Measurements from ENCODE around the gene ABCC3.
A peak's percentile ranks its signal among the peaks of the same experiment; 100 is the strongest.

Gene ABCC3

DNA sequence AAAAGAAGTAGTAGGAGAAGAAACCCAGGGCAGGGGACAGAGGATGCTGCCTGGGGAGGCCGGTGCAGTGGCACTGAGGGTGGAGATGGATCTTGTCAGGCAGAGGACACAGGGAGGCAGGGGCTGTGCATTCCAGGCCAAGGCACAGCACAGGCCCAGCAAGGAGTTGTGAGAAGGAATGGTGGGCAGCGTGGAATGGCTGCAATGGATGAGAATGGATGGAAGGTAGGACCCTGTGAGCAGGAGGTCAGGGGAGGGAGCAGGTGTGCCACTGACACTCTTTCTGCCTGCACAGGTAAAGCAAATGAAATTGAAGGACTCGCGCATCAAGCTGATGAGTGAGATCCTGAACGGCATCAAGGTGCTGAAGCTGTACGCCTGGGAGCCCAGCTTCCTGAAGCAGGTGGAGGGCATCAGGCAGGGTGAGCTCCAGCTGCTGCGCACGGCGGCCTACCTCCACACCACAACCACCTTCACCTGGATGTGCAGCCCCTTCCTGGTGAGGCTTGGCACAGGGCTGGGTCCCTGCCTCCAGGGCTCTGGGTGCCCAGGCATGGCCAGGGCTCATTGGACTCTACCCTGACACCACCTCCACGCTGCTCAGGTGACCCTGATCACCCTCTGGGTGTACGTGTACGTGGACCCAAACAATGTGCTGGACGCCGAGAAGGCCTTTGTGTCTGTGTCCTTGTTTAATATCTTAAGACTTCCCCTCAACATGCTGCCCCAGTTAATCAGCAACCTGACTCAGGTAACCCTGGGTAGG is 32.8 kb downstream of the ABCC3 start:
- DNase-seq = no peak

GRCh38 chr17:50668025-50668837 is 33.5 kb downstream of the ABCC3 start:
- DNase-seq = peak in 1 of 4 experiments; percentile 11

DNA sequence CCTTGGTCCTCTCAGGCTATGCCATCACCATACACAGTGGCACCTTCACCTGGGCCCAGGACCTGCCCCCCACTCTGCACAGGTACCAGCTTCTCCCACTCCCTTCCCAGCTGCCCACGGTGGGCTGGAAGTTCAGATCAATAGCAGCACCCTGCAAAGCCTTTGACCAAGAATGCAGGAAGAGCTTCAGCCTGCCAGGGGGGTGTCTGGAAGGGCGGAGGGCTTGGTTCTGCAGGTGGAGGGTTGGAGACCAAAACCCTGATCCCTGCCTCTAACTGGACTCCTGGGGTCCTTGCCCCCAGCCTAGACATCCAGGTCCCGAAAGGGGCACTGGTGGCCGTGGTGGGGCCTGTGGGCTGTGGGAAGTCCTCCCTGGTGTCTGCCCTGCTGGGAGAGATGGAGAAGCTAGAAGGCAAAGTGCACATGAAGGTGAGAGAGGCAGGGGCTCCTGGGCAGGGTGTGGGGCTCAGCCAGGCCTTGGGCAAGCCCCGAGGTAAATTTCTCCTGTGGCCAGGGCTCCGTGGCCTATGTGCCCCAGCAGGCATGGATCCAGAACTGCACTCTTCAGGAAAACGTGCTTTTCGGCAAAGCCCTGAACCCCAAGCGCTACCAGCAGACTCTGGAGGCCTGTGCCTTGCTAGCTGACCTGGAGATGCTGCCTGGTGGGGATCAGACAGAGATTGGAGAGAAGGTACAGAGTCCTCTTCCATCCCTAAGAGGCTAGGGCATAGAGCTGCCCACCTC is 34.3 kb downstream of the ABCC3 start:
- no peak for DNase-seq

DNA sequence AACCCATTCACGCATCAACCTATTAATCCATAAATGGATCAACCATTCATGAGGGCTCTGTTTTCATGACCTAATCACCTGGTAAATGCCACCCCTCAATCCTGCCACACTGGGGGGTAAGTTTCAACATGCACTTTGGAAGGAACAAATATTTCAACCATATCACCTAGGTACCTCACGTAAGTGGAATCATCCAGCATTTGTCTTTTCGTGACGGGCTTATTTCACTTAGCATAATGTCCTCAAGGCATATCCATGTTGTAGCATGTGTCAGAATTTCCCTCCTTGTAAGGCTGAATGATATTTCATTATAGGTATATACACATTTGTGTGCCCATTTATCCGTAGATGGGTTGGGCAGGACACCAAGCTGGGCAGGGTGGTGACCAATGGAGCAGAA is 37.4 kb downstream of the ABCC3 start:
- DNase-seq = no peak

- no peak for DNase-seq
Measured at GRCh38 chr17:50672831-50673551, 38.3 kb downstream of the ABCC3 start.

- DNase-seq = no peak
Measured at GRCh38 chr17:50675190-50675589, 40.5 kb downstream of the ABCC3 start.

- no peak for DNase-seq
Measured at GRCh38 chr17:50675627-50676026, 40.9 kb downstream of the ABCC3 start.

- no peak for DNase-seq
Measured at GRCh38 chr17:50676065-50676975, 41.6 kb downstream of the ABCC3 start.

DNA sequence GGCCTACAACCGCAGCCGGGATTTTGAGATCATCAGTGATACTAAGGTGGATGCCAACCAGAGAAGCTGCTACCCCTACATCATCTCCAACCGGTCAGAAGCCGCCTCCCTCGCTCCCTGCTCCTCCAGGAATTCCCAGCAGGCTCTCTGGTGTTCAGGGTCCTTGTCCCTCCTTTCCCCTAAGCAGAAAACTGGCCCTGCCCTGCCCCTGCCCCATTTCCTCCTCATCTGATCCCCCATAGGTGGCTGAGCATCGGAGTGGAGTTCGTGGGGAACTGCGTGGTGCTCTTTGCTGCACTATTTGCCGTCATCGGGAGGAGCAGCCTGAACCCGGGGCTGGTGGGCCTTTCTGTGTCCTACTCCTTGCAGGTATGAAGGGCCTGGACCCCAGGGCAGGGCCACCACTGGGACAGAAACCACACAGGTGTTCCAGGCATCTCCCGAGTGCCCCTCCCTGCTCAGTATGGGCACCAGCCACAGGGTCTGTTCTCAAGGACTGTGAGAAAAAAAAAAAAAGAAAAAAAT is 43.2 kb downstream of the ABCC3 start:
- no peak for DNase-seq

DNA sequence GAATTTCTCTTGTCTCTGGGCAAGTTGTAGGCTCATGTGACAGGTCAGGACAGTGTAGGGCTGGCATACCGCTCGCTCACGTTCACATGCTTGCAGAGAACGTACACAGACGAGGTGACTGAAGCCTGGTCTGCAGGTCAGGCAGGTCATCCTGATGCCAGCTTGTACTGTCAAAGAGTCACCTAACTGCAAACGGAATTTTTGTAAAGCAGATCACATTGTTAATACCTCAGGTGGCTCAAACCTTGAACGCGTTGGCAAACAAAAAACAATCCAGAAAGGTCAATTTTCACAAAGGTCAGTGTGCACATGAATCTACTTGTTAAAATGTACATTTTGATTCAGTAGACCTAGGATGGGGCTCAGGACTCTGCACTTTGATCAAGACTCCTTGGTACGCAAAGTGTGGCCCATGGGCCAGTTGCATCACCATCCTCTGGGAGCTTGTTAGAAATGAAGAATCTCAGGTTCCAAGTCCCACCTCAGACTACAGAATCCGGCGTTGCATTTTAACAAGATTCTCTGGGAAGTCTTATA is 44.4 kb downstream of the ABCC3 start:
- DNase-seq = no peak

DNA sequence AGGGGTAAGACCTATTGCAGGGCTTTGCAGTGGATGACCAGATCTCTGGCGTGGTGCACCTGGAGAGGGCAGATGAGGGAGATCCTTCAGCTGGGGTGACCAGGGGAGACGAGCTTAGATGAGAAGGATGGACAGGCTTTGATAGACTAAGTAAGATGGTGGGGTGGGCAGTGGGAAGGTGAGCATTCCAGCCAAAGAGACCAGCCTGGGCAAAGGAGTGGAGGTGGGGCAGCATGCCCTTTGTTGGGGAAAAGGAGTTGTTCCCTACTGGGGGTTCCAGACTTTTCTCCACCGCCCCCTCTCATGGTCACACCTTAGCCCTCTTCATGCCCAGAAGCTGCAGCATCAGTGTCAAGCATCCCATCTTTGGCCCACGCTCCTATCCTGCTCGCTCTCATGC is 45.4 kb downstream of the ABCC3 start:
- no peak for DNase-seq

DNA sequence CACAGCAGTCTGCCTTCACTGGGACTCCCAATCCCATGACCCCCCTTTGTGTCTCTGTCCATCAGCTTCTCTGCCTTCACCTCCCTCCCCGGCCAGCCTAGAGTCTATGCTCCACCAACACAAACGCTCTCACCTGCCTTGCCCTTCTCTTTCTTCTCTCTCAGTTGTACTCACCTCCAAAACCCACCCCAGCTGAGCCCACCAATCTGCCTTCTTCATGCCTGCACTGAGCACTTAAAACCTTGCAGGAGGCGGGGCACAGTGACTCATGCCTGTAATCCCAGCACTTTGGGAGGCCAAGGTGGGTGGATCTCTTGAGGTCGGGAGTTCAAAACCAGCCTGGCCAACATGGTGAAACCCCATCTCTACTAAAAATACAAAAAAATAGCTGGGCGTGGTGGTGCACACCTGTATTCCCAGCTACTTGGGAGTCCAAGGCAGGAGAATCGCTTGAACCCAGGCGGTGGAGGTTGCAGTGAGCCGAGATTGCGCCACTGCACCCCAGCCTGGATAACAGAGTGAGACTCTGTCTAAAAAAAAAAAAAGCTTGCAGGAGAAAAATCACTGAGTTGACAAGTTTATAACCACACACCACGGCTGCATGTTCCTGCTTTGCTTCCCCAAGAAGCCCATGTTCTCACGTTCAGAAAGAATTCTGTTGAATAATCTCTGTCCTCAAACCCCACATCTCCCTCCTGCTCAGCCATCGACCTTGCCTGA is 46.0 kb downstream of the ABCC3 start:
- DNase-seq = peak; percentile 42 to 77 (median 72)

DNA sequence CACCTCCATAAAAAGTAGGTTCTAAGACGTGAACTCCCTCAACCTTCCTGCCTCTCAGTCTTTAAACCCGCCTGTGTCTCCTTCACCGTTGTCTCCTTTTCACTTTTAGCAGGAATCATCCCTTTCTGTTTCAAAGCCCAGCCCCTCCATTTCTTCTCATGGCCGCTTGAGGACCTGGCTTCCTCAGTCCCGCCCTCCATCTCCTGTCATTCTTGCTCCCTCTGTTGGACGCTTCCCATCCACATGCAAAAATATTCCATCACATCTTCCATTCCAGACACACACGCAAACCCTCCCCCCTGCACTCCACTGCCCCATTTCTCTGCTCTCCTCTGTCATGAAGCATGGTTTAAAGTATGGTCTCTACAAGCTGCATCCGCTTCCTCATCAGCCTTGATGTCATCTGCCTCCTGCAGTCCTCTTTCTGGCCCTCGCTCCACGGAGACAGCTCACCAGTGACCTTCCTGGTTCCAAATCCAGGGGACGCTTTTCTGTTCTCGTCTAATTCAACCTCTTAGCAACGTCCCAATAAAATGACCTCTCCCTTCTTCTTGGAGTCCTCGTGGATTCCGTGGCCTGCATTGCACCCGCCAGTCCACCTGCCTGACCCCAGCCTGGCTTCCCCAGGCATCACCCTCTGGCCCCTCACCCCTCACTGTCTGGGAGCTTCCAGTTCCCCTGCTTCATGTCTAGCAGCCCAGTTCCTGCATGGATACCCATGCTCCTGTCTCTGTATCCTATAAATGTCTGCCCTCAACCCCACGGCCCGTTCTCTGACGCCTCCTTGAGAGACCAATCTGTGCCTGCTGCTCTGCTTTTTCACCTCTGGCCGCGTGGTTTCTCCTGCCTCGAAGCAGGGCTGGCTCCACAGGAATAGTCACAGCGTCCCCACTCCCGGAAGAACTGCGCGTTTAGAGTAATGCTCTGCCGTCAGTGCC is 46.9 kb downstream of the ABCC3 start:
- peak; percentile 69 to 80 (median 80) for DNase-seq

DNA sequence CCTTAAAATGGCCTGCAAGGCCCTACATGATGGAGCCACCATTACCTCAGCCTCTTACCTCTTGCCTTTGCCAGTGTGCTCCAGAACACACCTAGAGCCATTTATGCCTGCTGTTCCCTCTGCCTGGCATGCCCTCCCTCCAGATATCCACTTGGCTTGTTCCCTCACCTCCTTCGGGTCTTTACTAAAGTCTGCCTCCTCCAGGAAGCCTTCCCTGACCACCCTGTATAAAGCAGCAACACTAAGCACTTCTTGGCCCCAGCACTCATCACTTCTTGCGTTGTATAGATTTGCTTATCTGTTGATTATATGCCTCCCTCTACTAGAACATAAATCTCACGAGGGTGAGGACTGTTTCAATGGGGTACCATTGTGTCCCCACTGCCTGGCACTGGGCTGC is 47.8 kb downstream of the ABCC3 start:
- DNase-seq = no peak

DNA sequence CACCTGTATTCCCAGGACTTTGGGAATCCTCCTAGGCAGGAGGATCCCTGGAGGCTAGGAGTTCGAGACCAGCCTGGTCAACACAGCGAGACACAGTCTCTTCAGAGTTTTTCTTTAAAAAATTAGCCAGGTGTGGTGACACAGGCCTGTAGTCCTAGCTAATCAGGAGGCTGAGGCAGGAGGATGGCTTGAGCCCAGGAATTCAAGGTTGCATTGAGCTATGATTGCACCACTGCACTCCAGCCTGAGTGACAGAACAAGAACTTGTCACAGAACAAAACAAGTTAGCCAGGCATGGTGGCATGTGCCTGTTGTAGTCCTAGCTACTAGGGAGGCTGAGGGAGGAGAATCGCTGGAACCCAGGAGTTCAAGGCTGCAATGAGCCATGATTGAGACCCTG is 48.3 kb downstream of the ABCC3 start:
- no peak for DNase-seq

GRCh38 chr17:50683434-50684287 is 49.0 kb downstream of the ABCC3 start:
- no peak for DNase-seq

- DNase-seq = no peak
Measured at GRCh38 chr17:50684288-50684611, 49.6 kb downstream of the ABCC3 start.

All from suppressor macrophage (primary cell).